Superior temporal gyrus (tissue), 1 donor: ENCODE measurements around the gene EPB41L5.
"Not testable (repeated sequence)": the region's sequence is repeated elsewhere in the genome, so short reads cannot be mapped to it uniquely, and the experiment has no call there.

Experiments used
- DNase-seq: peaks from one replicate; pipeline ENCODE4 v3.0.0-alpha.2; 2016; ENCODE audit errors: extremely low spot score

The EPB41L5 gene

DNA sequence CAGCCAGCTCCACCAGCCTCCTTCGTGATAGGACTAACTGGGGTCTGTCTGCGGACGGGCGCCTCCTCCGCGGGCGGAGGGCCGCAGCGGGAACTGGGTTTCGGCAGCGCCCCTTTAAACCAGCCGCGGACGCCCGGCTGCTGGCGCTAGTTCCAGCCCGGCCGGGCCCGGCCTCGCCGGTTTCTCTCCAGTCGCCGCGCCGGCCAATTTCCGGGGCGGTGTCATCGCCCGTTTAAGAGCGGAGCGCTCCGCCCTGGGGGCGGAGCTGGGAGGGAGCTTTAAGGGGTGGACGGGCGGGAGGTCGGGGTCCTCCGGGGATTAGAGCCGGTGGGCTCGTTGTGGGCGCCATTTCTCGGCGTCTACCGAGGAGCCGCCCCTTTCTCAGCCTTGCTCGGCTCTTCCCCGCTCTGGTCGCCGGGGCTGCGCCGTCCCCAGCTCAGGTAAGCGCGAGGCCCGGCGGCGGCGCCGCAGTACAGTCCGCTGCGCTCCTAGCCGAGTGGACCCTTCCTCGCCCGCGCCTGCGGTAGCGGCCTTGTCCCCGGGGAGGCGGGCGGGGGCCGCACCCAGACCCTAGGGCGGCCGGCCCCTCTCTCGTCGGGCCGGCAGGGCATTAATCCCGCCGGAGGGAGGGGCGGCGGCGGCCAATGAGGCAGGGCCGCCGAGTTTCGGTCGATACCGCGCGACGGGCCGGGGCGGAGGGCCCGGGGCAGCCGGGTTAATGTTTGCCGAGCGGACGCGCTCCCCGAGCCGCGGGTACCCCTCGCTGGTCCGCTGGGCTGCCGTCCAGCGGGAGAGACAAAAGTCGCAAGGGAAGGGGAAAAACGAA lies at the start of gene EPB41L5:
Gene EPB41L5, plus strand, starts transcription at position 307 of the 826 bp plus-strand sequence. CDS start 6,008 bp downstream, outside the sequence.
- peak; percentile 88 for DNase-seq

- DNase-seq, result no peak
Observed at GRCh38 chr2:119981896-119982295, 31.0 kb upstream of the EPB41L5 start.

DNA sequence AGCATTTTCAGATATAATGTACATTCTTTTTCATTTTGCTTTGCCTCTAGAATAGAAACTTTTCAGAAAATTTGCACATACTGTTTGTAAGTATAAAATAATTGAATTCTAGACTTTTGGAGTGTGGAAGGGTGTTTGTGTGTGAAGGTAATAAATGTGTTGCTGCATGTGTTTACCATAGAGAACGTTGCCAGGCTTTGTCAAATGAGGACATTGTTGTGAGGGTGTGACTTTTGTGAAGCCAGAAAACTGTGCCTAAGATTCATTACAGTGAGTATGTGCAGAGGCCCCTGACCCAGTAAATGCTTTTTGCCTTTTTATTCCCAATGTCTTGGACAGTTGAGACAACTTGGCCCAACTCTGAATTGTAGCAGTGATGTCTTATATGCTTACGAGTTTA lies 30.4 kb upstream of the EPB41L5 start:
- no peak for DNase-seq

DNA sequence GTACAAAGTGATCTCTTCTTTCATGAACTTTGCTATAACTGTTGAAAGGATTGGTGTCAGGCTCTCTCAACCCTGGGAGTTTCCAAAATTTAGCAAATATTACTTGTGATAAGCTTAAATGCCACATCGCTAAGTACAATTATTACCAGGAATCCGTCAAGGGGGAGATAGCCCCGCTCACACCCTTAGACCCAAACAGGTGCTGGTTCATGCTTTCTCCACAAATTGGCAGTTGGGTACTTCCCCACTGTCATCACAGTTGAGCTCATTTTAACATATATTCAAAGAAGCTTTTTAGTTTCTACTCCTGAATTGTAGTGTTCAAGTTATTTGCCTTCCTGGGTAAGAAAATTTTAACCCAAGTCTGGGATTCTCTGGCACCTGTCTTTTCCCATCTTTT lies 29.8 kb upstream of the EPB41L5 start:
- no peak for DNase-seq

DNA sequence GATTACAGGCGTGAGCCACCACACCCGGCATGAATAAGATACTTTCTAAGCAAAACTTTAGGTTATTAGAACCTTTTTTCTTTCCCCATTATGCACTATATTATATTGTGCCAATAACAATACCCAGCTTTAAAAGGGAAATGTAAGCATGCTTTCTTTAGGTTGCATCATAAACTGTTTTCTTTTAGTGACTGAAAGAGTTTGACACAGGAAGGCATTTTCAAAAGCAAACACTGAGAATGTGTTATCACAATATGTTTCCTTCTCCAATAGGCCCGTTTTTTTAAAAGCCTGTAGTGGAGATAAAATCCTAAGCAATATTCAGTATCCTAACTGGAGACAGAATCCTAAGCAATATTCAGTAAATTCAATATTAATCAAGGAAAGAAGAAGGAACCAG lies 16.7 kb upstream of the EPB41L5 start:
- DNase-seq, result no peak

- DNase-seq, result not testable (repeated sequence)
Observed at GRCh38 chr2:119996896-119997891, 15.7 kb upstream of the EPB41L5 start.

GRCh38 chr2:120001471-120001870 lies 11.4 kb upstream of the EPB41L5 start:
- DNase-seq, result no peak

GRCh38 chr2:120004254-120004653 lies 8.6 kb upstream of the EPB41L5 start:
- DNase-seq, result no peak

GRCh38 chr2:120005834-120006521 lies 6.9 kb upstream of the EPB41L5 start:
- no peak for DNase-seq

GRCh38 chr2:120007851-120008250 lies 5.0 kb upstream of the EPB41L5 start:
- no peak for DNase-seq

DNA sequence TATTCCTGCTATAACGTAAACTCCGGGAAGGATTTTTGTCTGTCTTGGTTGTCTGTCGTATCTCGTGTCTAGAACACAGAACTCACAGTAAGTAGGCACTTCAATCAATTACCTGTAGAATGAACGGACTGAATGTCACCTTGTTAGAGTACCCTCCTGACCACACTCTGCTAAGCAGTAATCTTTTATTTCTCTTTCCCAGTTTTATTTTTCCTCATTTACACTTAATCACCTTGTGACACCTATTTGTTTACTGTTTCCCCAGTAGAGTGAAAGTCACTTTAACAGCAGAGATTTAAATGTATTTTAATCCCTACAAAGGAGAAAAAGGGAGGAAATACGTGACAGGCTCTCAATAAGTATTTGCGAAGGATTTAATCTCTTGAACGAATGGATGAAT lies 514 bp upstream of the EPB41L5 start:
- no peak for DNase-seq

GRCh38 chr2:120013597-120014223 lies 833 bp downstream of the EPB41L5 start:
- DNase-seq, result peak; percentile 48

DNA sequence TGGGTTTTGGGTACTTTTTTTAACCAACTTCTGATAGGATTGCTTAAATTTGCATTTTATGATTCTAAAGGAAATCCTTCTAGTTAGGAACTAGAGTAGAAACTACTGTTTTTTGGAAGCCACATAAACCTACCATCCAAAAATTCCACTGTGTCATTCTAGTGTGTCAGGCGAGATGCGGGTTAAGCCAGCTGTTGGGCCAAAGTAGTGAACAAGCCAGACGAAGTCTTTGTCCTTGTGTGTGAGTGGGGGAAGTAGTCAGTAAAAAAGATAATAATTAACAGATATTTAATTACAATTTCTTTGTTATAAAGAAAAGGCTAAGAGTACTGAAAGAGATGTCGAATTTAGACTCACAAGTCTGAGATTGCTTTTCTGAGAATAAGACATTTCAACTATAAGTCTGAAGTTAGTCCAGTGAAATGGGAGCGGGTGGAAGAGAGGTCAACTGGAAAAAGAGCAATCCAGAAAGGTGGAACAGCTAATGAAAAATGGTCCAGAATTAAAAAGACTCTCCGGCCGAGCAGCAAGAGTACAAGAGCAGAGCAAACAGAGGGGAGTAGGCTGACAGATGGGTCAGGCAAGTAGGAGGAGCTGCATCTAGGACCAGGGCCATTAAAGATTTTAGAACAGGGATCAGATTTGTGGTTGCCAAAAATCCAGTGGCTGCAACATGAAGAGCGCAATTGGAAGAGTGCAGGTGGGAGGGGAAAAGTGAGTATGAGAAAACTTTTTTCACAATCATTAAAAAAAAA lies 1.5 kb downstream of the EPB41L5 start:
- peak; percentile 41 for DNase-seq

GRCh38 chr2:120016800-120017199 lies 3.9 kb downstream of the EPB41L5 start:
- DNase-seq, result no peak

DNA sequence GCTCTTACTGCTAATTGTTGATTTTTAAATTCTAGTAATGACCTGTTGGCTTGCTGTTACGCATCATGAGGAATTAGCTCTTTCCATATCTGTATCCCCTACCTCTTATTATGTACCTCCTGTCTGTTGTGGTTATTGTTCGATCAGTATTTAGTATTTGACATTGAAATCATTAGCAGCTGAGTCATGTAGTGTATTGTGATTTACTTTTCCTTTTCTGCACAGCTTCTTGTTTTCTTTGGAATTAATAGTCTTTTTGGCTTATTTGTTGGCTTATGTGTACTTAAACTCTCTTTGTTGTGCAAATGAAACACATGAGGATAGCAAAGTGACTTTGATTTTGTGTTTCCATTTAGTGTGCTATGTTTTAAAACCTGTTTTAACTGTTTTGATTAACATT lies 4.3 kb downstream of the EPB41L5 start:
- DNase-seq, result no peak

DNA sequence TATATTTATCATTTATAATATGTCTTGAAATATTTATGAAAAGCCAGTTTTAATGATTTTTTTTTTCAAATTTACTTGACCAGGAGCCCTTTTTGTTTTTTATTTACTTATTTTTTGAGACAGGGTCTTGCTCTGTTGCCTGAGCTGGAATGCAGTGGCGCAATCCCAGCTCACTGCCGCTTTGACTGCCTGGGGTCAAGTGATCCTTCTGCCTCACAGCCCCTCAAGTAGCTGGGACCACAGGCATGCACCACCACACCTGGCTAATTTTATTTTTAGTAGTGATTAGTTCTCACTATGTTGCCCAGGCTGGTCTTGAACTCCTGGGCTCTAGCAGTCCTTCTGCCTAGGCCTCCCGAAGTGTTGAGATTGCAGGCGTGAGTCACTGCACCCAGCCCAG lies 5.7 kb downstream of the EPB41L5 start:
- DNase-seq, result no peak

GRCh38 chr2:120020554-120020953 lies 7.7 kb downstream of the EPB41L5 start:
- DNase-seq, result no peak

GRCh38 chr2:120022505-120022904 lies 9.6 kb downstream of the EPB41L5 start:
- not testable (repeated sequence) for DNase-seq

- DNase-seq, result no peak
Observed at GRCh38 chr2:120026890-120027289, 14.0 kb downstream of the EPB41L5 start.

GRCh38 chr2:120028795-120029194 lies 15.9 kb downstream of the EPB41L5 start:
- DNase-seq, result no peak
